ENCODE results near the gene KLF14. TPM values are rescaled to one million over a fixed set of nuclear protein-coding genes. Genes with fewer than 3 reads are reported as not detected.

KLF14 gene
- total RNA-seq, 1 donor from 2014 or later, result not detected

GRCh38 chr7:130683026-130683425, 51.0 kb downstream of the KLF14 start:
- Mint-ChIP-seq H3K9me3 (no peaks in the 10 kb centered on the region), H3K27me3 (no peaks in the 10 kb centered on the region), H3K4me3 (no peak overlapping the region), H3K4me1 (no peaks in the 10 kb centered on the region), H3K36me3 (ENCODE audit: low read depth) (no peaks in the 10 kb centered on the region), H3K27ac (no peak overlapping the region)
- TF ChIP-seq CTCF (IDR thresholded peaks at IDR 0.05), result no peak
- CTCF ChIA-PET, result no interaction called here
- no peak for DNase-seq
- ATAC-seq (ENCODE audit: low read depth), result no peak
- intact Hi-C loops (cut with micrococcal nuclease), result no loop called here
- POLR2A ChIA-PET, result no interaction called here

Other genes starting within 250 kb of the KLF14 start
- gene MEST, start 242.1 kb downstream of the KLF14 start, total RNA-seq, result 7.4 and 8.1 TPM in 2 replicates
- 15.3 and 15.4 TPM in 2 replicates for gene COPG2, start 65.5 kb downstream of the KLF14 start, total RNA-seq
- not detected in 2 replicates for gene TSGA13, start 47.7 kb downstream of the KLF14 start, total RNA-seq

Data from activated B cell treated with CpG ODN at 0.5 μM for 24 hours (primary cell).